HEK293 (cell line): Measurements from ENCODE around the gene USP3.
A peak's percentile ranks its signal among the peaks of the same experiment; 100 is the strongest.

ENCODE experiments used
- GFI1B ChIP-seq: fragments of 450-650 bp; formaldehyde crosslinking; IDR thresholded peaks from 2 replicates; pipeline ENCODE4 v1.5.1; 2016; ENCODE audit warnings: missing biosample characterization, missing genetic modification characterization
- IKZF3 ChIP-seq: fragments of 450-650 bp; IDR thresholded peaks from 2 replicates; pipeline ENCODE4 v1.5.0; 2018; ENCODE audit warnings: missing biosample characterization, mild to moderate bottlenecking, missing genetic modification characterization, moderate library complexity
- MEIS1 ChIP-seq: sonication (generic); formaldehyde crosslinking; IDR thresholded peaks from 2 replicates; pipeline ENCODE4 v1.8.1; 2022; ENCODE audit warnings: missing genetic modification reagents, mild to moderate bottlenecking, borderline replicate concordance
- PRDM10 ChIP-seq: fragments of 450-650 bp; formaldehyde crosslinking; IDR thresholded peaks from 2 replicates; pipeline ENCODE4 v1.5.1; 2016; ENCODE audit warnings: missing biosample characterization, missing genetic modification characterization
- SALL2 ChIP-seq: fragments of 450-650 bp; formaldehyde crosslinking; IDR thresholded peaks from 2 replicates; pipeline ENCODE4 v1.5.0; 2017; ENCODE audit warnings: missing biosample characterization, mild to moderate bottlenecking, missing genetic modification characterization, borderline replicate concordance
- SP2 ChIP-seq: fragments of 450-650 bp; formaldehyde crosslinking; IDR thresholded peaks from 2 replicates; pipeline ENCODE4 v1.5.1; 2016; ENCODE audit warnings: missing biosample characterization, missing genetic modification characterization
- ZBTB11 ChIP-seq: fragments of 450-650 bp; formaldehyde crosslinking; conservative IDR thresholded peaks from 2 replicates; pipeline ENCODE4 v1.5.1; 2016; ENCODE audit warnings: low read depth, missing biosample characterization, missing genetic modification characterization
- ZBTB26 ChIP-seq: fragments of 450-650 bp; formaldehyde crosslinking; optimal IDR thresholded peaks from 2 replicates; pipeline ENCODE3; 2016; ENCODE audit warnings: missing biosample characterization, mild to moderate bottlenecking, missing genetic modification characterization
- ZBTB44 ChIP-seq: fragments of 450-650 bp; IDR thresholded peaks from 2 replicates; pipeline ENCODE4 v1.5.1; 2018; ENCODE audit warnings: missing biosample characterization, mild to moderate bottlenecking, missing genetic modification characterization
- ZBTB48 ChIP-seq: fragments of 450-650 bp; formaldehyde crosslinking; IDR thresholded peaks from 2 replicates; pipeline ENCODE4 v1.5.1; 2016; ENCODE audit warnings: missing biosample characterization, missing genetic modification characterization
- ZFP37 ChIP-seq: fragments of 450-650 bp; formaldehyde crosslinking; IDR thresholded peaks from 2 replicates; pipeline ENCODE4 v1.5.1; 2016; ENCODE audit warnings: missing biosample characterization, missing genetic modification characterization
- ZNF148 ChIP-seq: fragments of 450-650 bp; formaldehyde crosslinking; IDR thresholded peaks from 2 replicates; pipeline ENCODE4 v1.5.0; 2017; ENCODE audit warnings: missing biosample characterization, missing genetic modification characterization, borderline replicate concordance
- ZNF2 ChIP-seq: fragments of 450-650 bp; formaldehyde crosslinking; IDR thresholded peaks from 2 replicates; pipeline ENCODE4 v1.5.1; 2016; ENCODE audit warnings: missing biosample characterization, missing genetic modification characterization
- ZNF24 ChIP-seq: fragments of 450-650 bp; formaldehyde crosslinking; IDR thresholded peaks from 2 replicates; pipeline ENCODE4 v1.5.1; 2016; ENCODE audit warnings: missing biosample characterization, missing genetic modification characterization
- ZNF488 ChIP-seq: fragments of 450-650 bp; formaldehyde crosslinking; IDR thresholded peaks from 2 replicates; pipeline ENCODE4 v1.5.1; 2016; ENCODE audit warnings: missing biosample characterization, missing genetic modification characterization
- ZNF558 ChIP-seq: fragments of 450-650 bp; formaldehyde crosslinking; IDR thresholded peaks from 2 replicates; pipeline ENCODE4 v1.5.1; 2016; ENCODE audit warnings: missing biosample characterization, missing genetic modification characterization
- ZNF561 ChIP-seq: fragments of 450-650 bp; IDR thresholded peaks from 2 replicates; pipeline ENCODE4 v1.5.1; 2018; ENCODE audit warnings: missing biosample characterization, missing genetic modification characterization, borderline replicate concordance
- ZNF600 ChIP-seq: fragments of 450-650 bp; formaldehyde crosslinking; IDR thresholded peaks from 2 replicates; pipeline ENCODE4 v1.5.1; 2016; ENCODE audit warnings: missing biosample characterization, missing genetic modification characterization
- ZNF629 ChIP-seq: fragments of 450-650 bp; formaldehyde crosslinking; IDR thresholded peaks from 2 replicates; pipeline ENCODE4 v1.5.1; 2017; ENCODE audit warnings: missing biosample characterization, missing genetic modification characterization
- ZNF639 ChIP-seq: fragments of 450-650 bp; formaldehyde crosslinking; IDR thresholded peaks from 2 replicates; pipeline ENCODE4 v1.5.1; 2016; ENCODE audit warnings: missing biosample characterization, missing genetic modification characterization
- ZNF660 ChIP-seq: fragments of 450-650 bp; IDR thresholded peaks from 2 replicates; pipeline ENCODE4 v1.5.1; 2018; ENCODE audit warnings: missing biosample characterization, mild to moderate bottlenecking, missing genetic modification characterization
- ZSCAN23 ChIP-seq: fragments of 450-650 bp; formaldehyde crosslinking; IDR thresholded peaks from 2 replicates; pipeline ENCODE4 v1.5.1; 2016; ENCODE audit warnings: missing biosample characterization, missing genetic modification characterization
- ZSCAN30 ChIP-seq: fragments of 450-650 bp; IDR thresholded peaks from 2 replicates; pipeline ENCODE4 v1.5.1; 2018; ENCODE audit warnings: missing biosample characterization, mild to moderate bottlenecking, missing genetic modification characterization, moderate library complexity

Gene USP3

GRCh38 chr15:63504247-63504978 is at the start of gene USP3 (continued):
- TF ChIP-seq IKZF3 (tag by site-specific recombination), result peak; percentile 71; the same call in 1 of the 2 replicates
- peak; percentile 75 for TF ChIP-seq ZBTB44
- peak; percentile 36; the same call in 1 of the 2 replicates for TF ChIP-seq PRDM10
- TF ChIP-seq ZBTB48, result peak; percentile 79; the same call in 1 of the 2 replicates
- TF ChIP-seq ZSCAN23 (tag by site-specific recombination), result no peak
- TF ChIP-seq ZNF561 (tag by site-specific recombination), result peak; percentile 62; the same call in 1 of the 2 replicates
- TF ChIP-seq ZNF24 (tag by site-specific recombination), result 0 out of 2 replicates have a peak, but pooled peaks have one; percentile 46
- TF ChIP-seq ZBTB26, result peak; percentile 76
- TF ChIP-seq SALL2, result 0 out of 2 replicates have a peak, but pooled peaks have one; percentile 42
- no peak for TF ChIP-seq ZNF600 (tag by site-specific recombination)
- peak; percentile 60 for TF ChIP-seq ZNF2 (tag by site-specific recombination)
- no peak for TF ChIP-seq MEIS1 (CRISPR knock-in tag)
- 0 out of 2 replicates have a peak, but pooled peaks have one; percentile 18 for TF ChIP-seq ZNF639
- TF ChIP-seq ZNF488 (tag by site-specific recombination), result no peak
- peak; percentile 60 for TF ChIP-seq ZBTB11 (tag by site-specific recombination)
- 0 out of 2 replicates have a peak, but pooled peaks have one; percentile 25 for TF ChIP-seq GFI1B (tag by site-specific recombination)
- TF ChIP-seq ZSCAN30 (tag by site-specific recombination), result peak; percentile 93
- TF ChIP-seq ZFP37 (tag by site-specific recombination), result 0 out of 2 replicates have a peak, but pooled peaks have one; percentile 45
- TF ChIP-seq ZNF148 (tag by site-specific recombination), result 0 out of 2 replicates have a peak, but pooled peaks have one; percentile 31
- TF ChIP-seq ZNF558 (tag by site-specific recombination), result no peak
- TF ChIP-seq SP2 (tag by site-specific recombination), result peak; percentile 59
- peak; percentile 79 for TF ChIP-seq ZNF629 (tag by site-specific recombination)
- TF ChIP-seq ZNF660, result peak; percentile 85
